WTC11 (cell line): ENCODE measurements around the gene ANXA11. TPM values are rescaled to one million over a fixed set of nuclear protein-coding genes. Genes with fewer than 3 reads are reported as not detected.

Experiments
- ATAC-seq: fragments of 200-7000 bp; cut with Tn5 transposase; 2 replicates; pipeline ENCODE4 v1.10.0; 2021; ENCODE audit warnings: mild to moderate bottlenecking, moderate library complexity
- CTCF ChIA-PET: fragments of 300-600 bp; sonication (Branson Sonifier 250); formaldehyde crosslinking; loops from one replicate; lab custom pipeline; 2021; ENCODE audit warnings: antibody characterized with exemption; lab: Charles Lee
- POLR2A ChIA-PET: fragments of 350-600 bp; sonication (Branson Sonifier 250); formaldehyde crosslinking; loops from one replicate; lab custom pipeline; 2021; ENCODE audit warnings: antibody characterized with exemption; lab: Charles Lee
- DNase-seq: peaks from one replicate; pipeline ENCODE4 v3.0.0; 2021; ENCODE audit warnings: low spot score
- H3K27ac Mint-ChIP-seq: 2 replicates; pipeline ENCODE4 v1.8.0; 2021; ENCODE audit warnings: mixed read lengths
- H3K27me3 Mint-ChIP-seq: 2 replicates; pipeline ENCODE4 v1.8.0; 2021; ENCODE audit warnings: low read depth, mild to moderate bottlenecking, moderate library complexity, mixed read lengths
- H3K36me3 Mint-ChIP-seq: 2 replicates; pipeline ENCODE4 v1.8.0; 2021; ENCODE audit warnings: mixed read lengths
- H3K4me1 Mint-ChIP-seq: 2 replicates; pipeline ENCODE4 v1.8.0; 2022; ENCODE audit warnings: mixed read lengths
- H3K4me3 Mint-ChIP-seq: 2 replicates; pipeline ENCODE4 v1.8.0; 2021; ENCODE audit warnings: mild to moderate bottlenecking, moderate library complexity, mixed read lengths
- H3K9me3 Mint-ChIP-seq: 2 replicates; pipeline ENCODE4 v1.8.0; 2021; ENCODE audit warnings: mixed read lengths
- AFF4 ChIP-seq: sonication (generic); formaldehyde crosslinking; IDR thresholded peaks from 2 replicates; pipeline ENCODE4 v1.8.1; 2023; ENCODE audit warnings: mild to moderate bottlenecking, missing genetic modification reagents, borderline replicate concordance
- ATF3 ChIP-seq: sonication (generic); formaldehyde crosslinking; conservative IDR thresholded peaks from 2 replicates; pipeline ENCODE4 v1.8.1; 2022; ENCODE audit warnings: mild to moderate bottlenecking, missing genetic modification reagents
- CTCF ChIP-seq: fragments of 200-600 bp; IDR thresholded peaks from 2 replicates; pipeline ENCODE4 v1.8.0; 2022; ENCODE audit warnings: antibody characterized with exemption
- FOXK1 ChIP-seq: sonication (generic); formaldehyde crosslinking; IDR thresholded peaks from 2 replicates; pipeline ENCODE4 v1.8.0; 2022; ENCODE audit warnings: mild to moderate bottlenecking, moderate library complexity, missing genetic modification reagents
- PREB ChIP-seq: sonication (generic); formaldehyde crosslinking; IDR thresholded peaks from 2 replicates; pipeline ENCODE4 v1.8.1; 2022; ENCODE audit warnings: mild to moderate bottlenecking, missing genetic modification reagents, moderate library complexity, borderline replicate concordance
- SMAD3 ChIP-seq: sonication (generic); formaldehyde crosslinking; IDR thresholded peaks from 2 replicates; pipeline ENCODE4 v1.8.0; 2022; ENCODE audit warnings: missing genetic modification reagents, mild to moderate bottlenecking, borderline replicate concordance
- STAT6 ChIP-seq: sonication (generic); formaldehyde crosslinking; conservative IDR thresholded peaks from 2 replicates; pipeline ENCODE4 v1.8.1; 2023; ENCODE audit warnings: mild to moderate bottlenecking, low read depth, missing genetic modification reagents, moderate library complexity
- ZNF121 ChIP-seq: sonication (generic); formaldehyde crosslinking; IDR thresholded peaks from 2 replicates; pipeline ENCODE4 v1.8.0; 2023; ENCODE audit warnings: missing genetic modification reagents
- ZNF219 ChIP-seq: sonication (generic); formaldehyde crosslinking; IDR thresholded peaks from 2 replicates; pipeline ENCODE4 v1.8.0; 2023; ENCODE audit warnings: missing genetic modification reagents, mild to moderate bottlenecking, borderline replicate concordance
- ZNF532 ChIP-seq: fragments of 250-450 bp; sonication (Bioruptor Pico); IDR thresholded peaks from 2 replicates; pipeline ENCODE4 v1.9.0; 2021; ENCODE audit warnings: mild to moderate bottlenecking, borderline replicate concordance
- total RNA-seq: library from RNA; stranded (reverse); gene quantifications from 3 replicates; pipeline ENCODE4 v1.2.3, GENCODE V29; 2021

Gene ANXA11
- total RNA-seq, 1 experiment from 2014 or later: 83.3 TPM

GRCh38 chr10:80170026-80170425, 35.3 kb downstream of the ANXA11 start (continued):
- TF ChIP-seq FOXK1: no peak
- TF ChIP-seq, all 79 proteins: peak for 0

- POLR2A ChIA-PET: no interaction called here
- peak; percentile 71 for ATAC-seq
- peaks cover 10% of the 10 kb centered on the region; the same call in 1 of the 2 replicates for H3K36me3 Mint-ChIP-seq
Measured at GRCh38 chr10:80168679-80169380, 36.5 kb downstream of the ANXA11 start.

GRCh38 chr10:80168162-80168511, 37.2 kb downstream of the ANXA11 start:
- no peaks in the 10 kb centered on the region for H3K9me3 Mint-ChIP-seq
- ChIA-PET CTCF (interaction anchor here (1.1 to 2.2 kb wide), 5 partner anchors 17 to 110 kb away, joined by 3 to 10 read pairs (median 5); no protein-coding TSS in a partner anchor), POLR2A (no interaction called here)
- H3K36me3 Mint-ChIP-seq: peaks cover 13% of the 10 kb centered on the region
- H3K4me3 Mint-ChIP-seq: no peak overlapping the region
- no peaks in the 10 kb centered on the region for H3K27me3 Mint-ChIP-seq
- DNase-seq: no peak
- peaks cover 18% of the 10 kb centered on the region for H3K4me1 Mint-ChIP-seq
- H3K27ac Mint-ChIP-seq: no peak overlapping the region
- ATAC-seq: no peak
- TF ChIP-seq STAT6 (CRISPR knock-in tag) (no peak), ATF3 (no peak), FOXK1 (no peak), SMAD3 (CRISPR knock-in tag) (no peak), ZNF121 (CRISPR knock-in tag) (no peak), ZNF532 (CRISPR knock-in tag) (no peak), PREB (CRISPR knock-in tag) (no peak)

More at GRCh38 chr10:80168679-80169380, 36.5 kb downstream of the ANXA11 start:
- Mint-ChIP-seq H3K4me3 (no peak overlapping the region), H3K4me1 (peaks cover 22% of the 10 kb centered on the region), H3K9me3 (no peaks in the 10 kb centered on the region), H3K27me3 (no peaks in the 10 kb centered on the region), H3K27ac (no peak overlapping the region)
- CTCF ChIA-PET: interaction anchor here (1.1 to 2.2 kb wide), 5 partner anchors 16 to 110 kb away, joined by 3 to 10 read pairs (median 5); no protein-coding TSS in a partner anchor
- TF ChIP-seq CTCF: peak; percentile 54
- TF ChIP-seq ZNF219 (CRISPR knock-in tag): no peak
- no peak for TF ChIP-seq AFF4
- peak; percentile 58 for DNase-seq
